Muscle of arm (tissue), 12 donors: ENCODE results near the gene ACTR1B. TPM values are rescaled to one million over a fixed set of nuclear protein-coding genes. Genes with fewer than 3 reads are reported as not detected.
A peak's percentile ranks its signal among the peaks of the same experiment; 100 is the strongest.
"Not testable (repeated sequence)": the region's sequence is repeated elsewhere in the genome, so short reads cannot be mapped to it uniquely, and the experiment has no call there.

Experiments
- DNase-seq: peaks from one replicate; pipeline ENCODE4 v3.0.0-alpha.2; 2013
- polyA plus RNA-seq, 12 donors: library from polyadenylated mRNA; unstranded; fragments of 120-200 nt; gene quantifications; one replicate each; pipeline ENCODE4 v1.2.1, GENCODE V29; 2013; ENCODE audit not compliant: insufficient read length in 12 of 12

Gene ACTR1B
- polyA plus RNA-seq, 12 donors = 29.8 to 50.0 (median 43.0) TPM; not detected in 1

DNA sequence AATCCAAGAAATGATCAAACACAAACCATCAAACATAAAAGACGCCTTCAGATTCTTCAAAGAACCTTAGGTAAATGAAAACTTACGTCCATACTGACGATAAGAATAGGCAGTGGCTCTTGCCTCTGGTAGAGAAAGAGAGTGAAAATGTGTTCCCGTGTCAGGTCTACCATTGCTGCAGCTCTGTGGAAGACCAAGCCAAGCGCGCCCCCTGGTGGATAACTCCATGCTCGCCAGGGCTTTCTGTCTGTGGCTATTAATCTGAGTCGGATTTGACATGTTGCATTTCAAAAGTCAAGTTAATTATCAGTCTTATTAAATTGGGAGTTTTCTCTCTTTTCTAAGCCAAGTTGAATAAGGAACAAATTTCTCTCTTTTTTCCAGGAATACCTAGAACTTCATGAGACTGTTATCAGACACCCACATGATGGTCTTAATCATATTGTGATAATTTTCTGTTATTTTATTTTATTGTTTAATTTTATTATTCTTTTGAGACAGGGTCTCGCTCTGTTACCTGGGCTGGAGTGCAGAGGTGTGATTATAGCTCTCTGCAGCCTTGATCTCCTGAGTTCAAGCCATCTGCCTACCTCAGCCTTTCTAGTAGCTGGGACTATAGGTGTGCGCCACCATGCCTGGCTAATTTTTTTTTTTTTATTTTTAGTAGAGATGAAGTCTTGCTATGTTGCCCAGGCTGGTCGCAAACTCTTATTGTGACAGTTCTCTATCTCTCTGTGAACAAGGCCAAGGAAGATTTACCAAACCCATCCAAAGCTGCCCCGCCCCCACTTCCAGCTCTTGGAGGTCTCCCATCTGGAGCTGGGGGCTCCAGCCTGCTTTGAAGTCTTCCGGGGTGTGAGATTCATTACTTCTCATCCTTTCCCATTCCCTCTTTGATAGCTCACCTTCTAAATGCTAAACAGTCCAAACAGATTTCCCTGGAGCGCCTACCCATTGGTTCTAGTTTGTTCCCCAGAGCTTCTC, 33.7 kb upstream of the ACTR1B start:
- DNase-seq = peak; percentile 88

GRCh38 chr2:97695744-97696143, 31.9 kb upstream of the ACTR1B start:
- DNase-seq = no peak

DNA sequence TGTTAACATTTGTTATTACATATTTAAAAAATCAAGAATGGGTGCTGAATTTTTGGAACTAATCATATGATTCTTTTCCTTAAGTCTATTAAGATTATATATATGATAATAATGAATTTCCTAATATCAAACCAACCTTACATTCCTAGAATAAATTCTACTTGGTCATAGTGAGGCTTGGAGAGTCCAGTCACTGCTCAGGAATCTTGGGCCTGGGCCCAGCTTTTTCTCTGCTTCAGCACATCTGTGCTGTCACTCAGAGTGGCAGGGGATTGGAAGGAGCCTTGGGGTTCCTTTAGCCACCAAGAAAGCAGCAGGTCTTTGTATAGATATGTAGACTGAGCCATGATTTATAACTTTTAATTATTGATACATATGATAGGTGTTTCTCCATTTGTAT, 29.6 kb upstream of the ACTR1B start:
- no peak for DNase-seq

GRCh38 chr2:97691166-97691565, 27.3 kb upstream of the ACTR1B start:
- no peak for DNase-seq

DNA sequence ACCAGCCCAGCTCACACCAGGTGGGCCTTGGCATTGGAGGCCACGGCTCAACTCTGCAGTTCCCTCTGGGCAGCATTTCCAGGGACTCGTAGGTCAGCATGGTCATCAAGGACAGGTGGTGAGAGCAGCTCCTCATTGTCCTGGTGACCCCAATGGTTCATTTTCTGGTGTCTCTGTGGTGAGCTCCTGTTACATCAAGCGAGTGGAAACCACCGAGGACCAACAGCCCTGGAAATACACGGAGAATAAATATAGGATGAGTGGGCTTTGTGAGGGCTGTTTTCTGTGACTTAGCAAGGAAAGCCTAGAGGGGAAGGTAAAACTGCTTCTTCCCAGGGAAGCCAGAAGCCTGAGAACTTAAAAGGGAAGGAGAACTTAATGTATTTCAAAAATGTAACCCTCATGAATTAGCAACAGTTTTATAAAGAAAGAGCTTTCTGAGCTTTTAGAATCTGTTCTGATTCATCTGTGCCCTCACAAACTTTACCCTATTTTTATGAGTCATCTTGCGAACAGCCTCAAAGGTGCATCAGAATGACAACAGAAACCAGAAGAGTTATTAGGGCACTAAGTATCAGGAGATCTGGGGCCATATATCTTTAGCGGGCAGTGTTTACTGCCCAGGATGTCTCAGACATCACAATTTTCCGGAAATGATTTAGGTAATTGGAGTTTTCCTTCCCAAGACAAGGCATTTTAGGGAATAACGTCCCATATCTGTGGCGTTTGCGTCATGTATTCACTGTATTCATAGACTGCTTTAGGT, 24.4 kb upstream of the ACTR1B start:
- no peak for DNase-seq

DNA sequence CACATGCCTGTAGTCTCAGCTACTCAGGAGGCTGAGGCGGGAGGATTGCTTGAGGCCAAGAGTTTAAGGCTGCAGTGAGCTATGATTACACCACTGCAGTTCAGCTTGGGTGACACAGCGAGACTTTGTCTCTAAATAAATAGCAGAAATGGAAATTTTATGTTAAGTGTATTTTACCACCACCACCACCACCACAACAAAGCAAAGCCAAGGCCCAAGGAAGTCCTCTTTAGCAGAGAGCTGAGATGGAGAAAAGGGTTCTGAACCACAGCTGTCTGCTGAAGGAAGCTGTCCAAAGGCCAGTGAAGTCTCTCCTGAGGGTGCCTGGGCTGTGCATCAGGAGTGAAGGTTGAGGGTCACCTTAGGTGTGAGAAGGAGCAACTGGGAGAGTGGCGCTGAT, 23.4 kb upstream of the ACTR1B start:
- DNase-seq = not testable (repeated sequence)

DNA sequence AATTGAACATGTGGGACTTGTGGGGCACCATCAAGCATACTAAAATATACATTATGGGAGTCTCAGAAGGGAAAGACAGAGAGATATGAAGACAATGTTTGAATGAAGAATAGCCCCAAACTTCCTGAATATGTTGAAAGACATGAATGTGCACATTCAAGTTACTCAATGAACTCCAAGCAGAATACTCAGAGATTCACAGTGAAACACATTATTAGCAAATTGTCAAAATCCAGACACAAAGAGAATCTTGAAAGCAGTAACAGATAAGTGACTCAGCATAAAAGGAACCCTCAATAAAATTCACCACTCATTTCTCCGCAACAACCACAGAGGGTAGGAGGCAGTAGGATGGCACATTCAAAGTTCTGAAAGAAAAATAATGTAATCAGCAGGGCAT, 14.5 kb upstream of the ACTR1B start:
- no peak for DNase-seq

DNA sequence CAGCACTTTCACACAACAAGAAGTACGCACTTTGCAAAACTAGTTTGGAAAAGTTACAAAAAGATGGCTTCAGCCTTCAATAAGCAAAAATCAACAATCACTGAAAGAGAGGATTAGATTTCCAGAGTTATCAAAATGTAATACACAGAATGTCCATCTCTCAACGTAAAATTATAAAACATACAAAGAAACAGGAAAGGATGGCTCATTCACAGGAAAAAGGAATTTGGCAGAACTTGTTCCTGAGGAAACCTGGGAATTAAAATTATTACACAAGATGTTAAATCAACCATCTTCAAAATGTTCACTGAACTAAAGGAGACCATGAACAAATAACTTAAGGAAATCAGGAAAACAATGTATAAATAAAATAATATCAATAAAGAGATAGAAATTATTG, 13.6 kb upstream of the ACTR1B start:
- DNase-seq = no peak

DNA sequence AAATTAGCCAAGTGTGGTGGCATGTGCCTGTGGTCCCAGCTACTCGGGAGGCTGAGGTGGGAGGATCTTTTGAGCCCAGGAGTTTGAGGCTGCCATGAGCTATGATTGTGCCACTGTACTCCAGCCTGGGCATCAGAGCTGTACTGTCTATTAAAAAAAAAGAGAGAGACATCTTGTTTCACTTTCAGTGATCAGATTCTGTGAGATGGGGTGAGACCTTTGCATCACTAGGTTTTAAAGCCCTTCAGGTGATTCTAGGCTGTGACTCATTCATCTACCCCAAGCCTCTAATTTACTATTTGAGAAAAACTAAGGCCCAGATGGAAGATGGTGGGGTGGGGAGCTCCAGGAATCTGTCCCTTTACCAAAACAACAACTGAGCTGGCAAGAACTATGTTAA, 12.8 kb upstream of the ACTR1B start:
- no peak for DNase-seq

DNA sequence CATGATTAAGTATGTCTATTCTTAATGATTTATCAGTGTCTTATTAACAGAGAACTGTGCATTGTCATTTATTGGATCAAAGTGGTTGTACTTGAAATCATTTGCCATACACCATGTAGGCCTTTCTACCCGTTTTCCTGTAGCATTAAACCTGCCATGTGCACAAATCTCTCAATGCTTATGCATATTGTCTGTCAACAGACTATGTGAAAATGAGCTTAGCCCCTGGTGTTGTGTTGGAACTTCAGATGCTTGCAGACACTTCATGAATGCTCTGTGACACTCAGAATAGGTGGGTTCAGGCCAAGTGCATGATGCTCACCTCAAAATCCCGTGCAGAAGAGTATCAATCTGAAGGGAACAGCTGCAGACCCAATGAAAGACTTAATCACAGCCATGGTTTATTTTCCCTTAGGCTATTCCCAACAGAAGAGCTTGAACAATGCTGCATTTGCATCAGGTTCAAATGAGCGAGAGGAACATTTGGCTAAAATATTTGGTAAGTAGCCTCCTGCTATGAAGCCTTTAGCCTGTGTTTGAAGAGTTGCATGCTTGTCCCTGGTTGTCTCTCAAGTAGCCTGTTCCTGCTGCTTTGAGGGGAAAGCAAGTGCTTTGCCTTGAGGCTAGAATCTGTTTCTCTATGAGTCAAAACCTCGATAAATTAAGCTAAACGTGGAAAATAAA, 11.7 kb upstream of the ACTR1B start:
- no peak for DNase-seq

DNA sequence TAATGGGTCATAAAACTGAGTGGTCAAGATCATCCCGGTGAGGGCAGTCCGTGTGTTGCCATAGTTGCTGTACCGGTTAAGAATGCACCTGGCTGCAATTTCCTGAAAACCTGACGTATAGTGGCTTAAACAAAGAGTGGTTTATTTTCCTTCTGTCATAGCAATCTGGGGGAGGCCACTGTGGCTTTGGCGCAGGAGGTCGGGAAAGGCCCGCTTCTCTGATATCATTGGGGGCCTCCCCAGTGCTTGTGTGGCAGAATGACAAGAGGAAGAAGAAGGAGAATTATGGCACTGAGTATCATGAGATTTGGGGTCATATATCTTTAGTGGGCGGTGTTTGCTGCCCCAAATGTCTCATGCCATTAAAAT, 10.1 kb upstream of the ACTR1B start:
- DNase-seq = no peak

- DNase-seq = no peak
Measured at GRCh38 chr2:97673182-97673914, 9.5 kb upstream of the ACTR1B start.

DNA sequence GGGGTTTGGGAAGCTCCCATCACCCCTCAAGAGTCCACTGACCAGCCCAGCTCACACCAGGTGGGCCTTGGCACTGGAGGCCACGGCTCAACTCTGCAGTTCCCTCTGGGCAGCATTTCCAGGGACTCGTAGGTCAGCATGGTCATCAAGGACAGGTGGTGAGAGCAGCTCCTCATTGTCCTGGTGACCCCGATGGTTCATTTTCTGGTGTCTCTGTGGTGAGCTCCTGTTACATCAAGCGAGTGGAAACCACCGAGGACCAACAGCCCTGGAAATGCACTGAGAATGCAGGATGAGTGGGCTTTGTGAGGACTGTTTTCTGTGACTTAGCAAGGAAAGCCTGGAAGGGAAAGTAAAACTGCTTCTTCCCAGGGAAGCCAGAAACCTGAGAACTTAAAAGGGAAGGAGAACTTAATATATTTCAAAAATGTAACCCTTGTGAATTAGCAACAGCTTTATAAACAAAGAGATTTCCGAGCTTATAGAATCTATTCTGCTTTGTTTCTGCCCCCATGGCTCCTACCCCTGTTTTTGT, 8.8 kb upstream of the ACTR1B start:
- not testable (repeated sequence) for DNase-seq

DNA sequence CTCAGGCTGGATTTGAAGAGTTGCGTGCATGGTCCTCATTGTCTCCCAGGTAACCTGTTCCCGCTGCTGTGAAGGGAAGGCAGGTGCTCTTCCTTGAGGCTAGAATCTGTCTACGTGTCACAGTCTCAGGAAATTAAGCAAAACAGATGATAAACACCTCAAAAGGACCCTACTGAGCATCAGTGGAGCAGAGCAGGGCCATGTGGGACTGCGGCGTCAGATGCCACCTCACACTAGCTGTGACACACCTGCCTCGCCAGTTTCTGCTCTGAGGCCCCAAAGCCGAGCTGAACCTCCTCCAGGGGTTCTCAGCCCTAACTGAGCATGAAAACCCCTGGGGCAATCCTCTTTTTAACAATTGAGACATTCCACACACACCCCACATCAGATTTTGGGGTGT, 7.7 kb upstream of the ACTR1B start:
- no peak for DNase-seq

- no peak for DNase-seq
Measured at GRCh38 chr2:97670471-97670870, 6.6 kb upstream of the ACTR1B start.

DNA sequence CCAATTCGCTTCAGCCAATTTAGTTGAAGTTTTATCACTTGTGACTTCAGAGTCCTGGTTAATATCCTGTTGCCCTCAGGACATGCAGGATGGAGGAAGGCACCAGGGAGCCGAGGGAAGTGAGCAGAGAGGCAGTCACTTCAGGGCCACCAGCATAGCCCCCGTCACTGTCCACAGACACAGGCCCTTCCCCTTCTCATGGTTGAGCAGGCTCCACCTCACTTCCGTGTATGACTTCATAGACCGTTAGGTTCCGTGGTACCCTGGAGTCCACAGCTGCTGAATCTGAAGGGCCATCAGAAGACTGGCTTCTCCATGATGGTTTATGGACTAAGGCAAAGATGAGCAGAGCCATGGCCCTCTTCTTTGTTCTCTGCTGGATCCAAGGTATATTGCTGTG, 5.6 kb upstream of the ACTR1B start, which contains the start of gene C2orf92:
TSS of gene C2orf92 (plus strand) at position 266 of the 400 bp plus-strand sequence. CDS start at position 342, 76 bp downstream.
- no peak for DNase-seq

DNA sequence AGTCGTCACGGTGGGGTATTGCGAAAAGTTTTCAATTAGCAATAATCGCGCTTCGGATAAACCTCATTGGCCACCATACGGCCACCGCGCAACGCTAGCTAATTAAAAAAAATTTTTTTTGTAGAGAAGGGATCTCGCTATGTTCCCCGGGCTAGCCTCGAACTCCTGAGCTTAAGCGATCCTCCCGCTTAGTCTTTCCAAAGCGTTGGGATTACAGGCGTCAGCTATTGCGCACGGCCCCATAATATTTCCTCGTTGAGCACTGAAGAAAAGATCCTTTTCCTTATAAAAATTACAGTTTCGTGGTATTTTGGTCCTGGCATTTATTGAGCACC, 759 bp upstream of the ACTR1B start:
- no peak for DNase-seq

DNA sequence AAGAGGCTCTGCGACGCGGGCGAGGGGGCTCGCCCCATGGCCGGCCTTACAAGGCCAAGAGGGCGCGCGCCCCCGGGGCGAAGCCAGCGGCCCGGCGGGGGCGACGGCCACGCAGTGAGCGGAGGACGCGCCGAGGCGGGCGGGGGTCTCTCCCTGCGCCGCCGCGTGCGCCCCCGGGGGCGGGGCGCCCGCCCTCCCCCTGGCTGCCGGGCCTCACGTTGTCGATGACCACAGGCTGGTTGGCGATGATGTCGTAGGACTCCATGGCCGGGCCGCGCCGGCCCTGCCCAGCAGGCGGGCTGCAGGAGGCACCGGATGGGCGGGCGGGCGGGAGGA, 250 bp downstream of the ACTR1B start:
- no peak for DNase-seq

- peak; percentile 74 for DNase-seq
Measured at GRCh38 chr2:97662895-97663625, 784 bp downstream of the ACTR1B start.

DNA sequence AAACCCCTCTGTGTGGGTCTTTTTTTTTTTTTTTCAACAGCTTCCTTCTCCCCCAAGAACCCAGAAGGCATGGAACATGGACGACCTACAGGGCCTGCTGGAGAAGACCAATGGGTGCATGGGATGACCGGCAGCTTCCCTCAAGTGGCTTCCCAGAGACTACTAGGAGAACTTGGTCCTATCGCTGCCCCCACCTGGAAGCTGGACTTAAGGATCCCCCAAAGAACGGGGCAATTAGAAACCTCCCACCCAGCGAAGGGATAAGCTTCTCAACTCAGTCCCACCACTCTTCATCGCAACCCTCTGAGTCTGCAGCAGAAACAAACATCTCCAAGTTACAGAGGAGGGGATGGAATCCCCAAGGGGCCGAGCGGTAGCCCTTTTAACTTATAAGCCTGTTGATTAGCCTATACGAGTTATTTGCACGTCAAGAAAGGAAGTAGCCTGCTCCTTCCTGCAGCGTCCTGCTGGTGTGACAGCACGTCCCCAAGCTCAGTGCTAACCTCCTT, 1.4 kb downstream of the ACTR1B start:
- no peak for DNase-seq

DNA sequence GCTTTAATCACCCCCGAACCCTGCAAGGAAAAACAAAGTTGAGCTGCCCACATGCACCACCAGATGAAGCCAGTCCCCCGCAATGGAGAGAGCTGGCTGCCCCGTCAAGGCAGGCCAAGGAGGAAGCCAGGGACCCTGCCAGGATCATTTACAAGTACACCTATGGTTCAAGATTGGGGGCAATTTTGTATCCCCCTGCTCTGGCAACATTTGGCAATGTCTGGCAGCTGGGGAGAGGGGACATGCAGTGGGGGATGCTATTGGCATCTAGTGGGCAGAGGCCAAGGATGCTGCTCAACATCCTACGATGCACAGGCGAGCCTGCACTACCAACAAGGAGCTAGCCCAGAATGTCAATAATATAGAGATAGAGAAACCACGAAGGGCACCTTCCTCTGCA, 1.9 kb downstream of the ACTR1B start:
- no peak for DNase-seq
